Stimulated activated CD8-positive, alpha-beta memory T cell treated with anti-CD3 and anti-CD28 coated beads, Interleukin-15, amount 100 ng/mL, for 24 hours (primary cell): Measurements from ENCODE around the gene PCIF1.
"Not testable (repeated sequence)": the region's sequence is repeated elsewhere in the genome, so short reads cannot be mapped to it uniquely, and the experiment has no call there.

Experiments
- DNase-seq: peaks from one replicate; pipeline ENCODE4 v3.0.0-alpha.2; 2020; ENCODE audit warnings: low read depth

Gene PCIF1

GRCh38 chr20:45924391-45925261, 9.9 kb upstream of the PCIF1 start:
- DNase-seq, result no peak

- no peak for DNase-seq
Observed at GRCh38 chr20:45925821-45926506, 8.5 kb upstream of the PCIF1 start.

GRCh38 chr20:45926731-45927070, 7.8 kb upstream of the PCIF1 start:
- no peak for DNase-seq

- DNase-seq, result no peak
Observed at GRCh38 chr20:45927071-45927878, 7.2 kb upstream of the PCIF1 start.

- not testable (repeated sequence) for DNase-seq
Observed at GRCh38 chr20:45931680-45932079, 2.8 kb upstream of the PCIF1 start.

- no peak for DNase-seq
Observed at GRCh38 chr20:45933266-45934045, 1.0 kb upstream of the PCIF1 start.

GRCh38 chr20:45934046-45934585, 367 bp upstream of the PCIF1 start:
- peak; percentile 33 for DNase-seq

GRCh38 chr20:45935416-45936046, 1.0 kb downstream of the PCIF1 start:
- DNase-seq, result no peak

- DNase-seq, result no peak
Observed at GRCh38 chr20:45937765-45938164, 3.3 kb downstream of the PCIF1 start.

- DNase-seq, result no peak
Observed at GRCh38 chr20:45938727-45939438, 4.4 kb downstream of the PCIF1 start.

- no peak for DNase-seq
Observed at GRCh38 chr20:45940053-45940452, 5.6 kb downstream of the PCIF1 start.

- no peak for DNase-seq
Observed at GRCh38 chr20:45940469-45940868, 6.0 kb downstream of the PCIF1 start.

- DNase-seq, result no peak
Observed at GRCh38 chr20:45943613-45944012, 9.1 kb downstream of the PCIF1 start.

GRCh38 chr20:45944151-45944964, 9.9 kb downstream of the PCIF1 start:
- DNase-seq, result no peak

- no peak for DNase-seq
Observed at GRCh38 chr20:45944965-45945677, 10.6 kb downstream of the PCIF1 start.

GRCh38 chr20:45945678-45946148, 11.2 kb downstream of the PCIF1 start:
- no peak for DNase-seq

GRCh38 chr20:45946149-45946970, 11.9 kb downstream of the PCIF1 start:
- no peak for DNase-seq
